ENCODE measurements around the gene CARHSP1. TPM values are rescaled to one million over a fixed set of nuclear protein-coding genes. Genes with fewer than 3 reads are reported as not detected.

Gene CARHSP1
- polyA plus RNA-seq, 1 donor (not counting 4 experiments of a cell fraction or from before 2014, with no cell fraction given) = 61.9 TPM

GRCh38 chr16:8864480-8865110 lies 4.2 kb downstream of the CARHSP1 start:
- dilution Hi-C loops (cut with MboI; ENCODE audit: extremely low pct_ligation_motif_present, low sequenced_read_pairs) = no loop called here
- no peak overlapping the region for H3K4me3 ChIP-seq (ENCODE audit: control insufficient read depth in 2 of 3, extremely low read depth in 1 of 3, insufficient read depth in 2 of 3, low read depth in 1 of 3, low read length in 3 of 3)
- H4K20me1 ChIP-seq (ENCODE audit: control insufficient read depth, extremely low read depth, insufficient read depth, low read length) = peaks cover 29% of the 10 kb centered on the region
- peaks cover 80% of the 10 kb centered on the region for H3K79me2 ChIP-seq (ENCODE audit: control insufficient read depth, insufficient read depth, low read length)
- peak overlapping the region; percentile 36 for H3K27ac ChIP-seq (ENCODE audit: control insufficient read depth, insufficient read depth, low read length)
- TF ChIP-seq, protein P1, sequence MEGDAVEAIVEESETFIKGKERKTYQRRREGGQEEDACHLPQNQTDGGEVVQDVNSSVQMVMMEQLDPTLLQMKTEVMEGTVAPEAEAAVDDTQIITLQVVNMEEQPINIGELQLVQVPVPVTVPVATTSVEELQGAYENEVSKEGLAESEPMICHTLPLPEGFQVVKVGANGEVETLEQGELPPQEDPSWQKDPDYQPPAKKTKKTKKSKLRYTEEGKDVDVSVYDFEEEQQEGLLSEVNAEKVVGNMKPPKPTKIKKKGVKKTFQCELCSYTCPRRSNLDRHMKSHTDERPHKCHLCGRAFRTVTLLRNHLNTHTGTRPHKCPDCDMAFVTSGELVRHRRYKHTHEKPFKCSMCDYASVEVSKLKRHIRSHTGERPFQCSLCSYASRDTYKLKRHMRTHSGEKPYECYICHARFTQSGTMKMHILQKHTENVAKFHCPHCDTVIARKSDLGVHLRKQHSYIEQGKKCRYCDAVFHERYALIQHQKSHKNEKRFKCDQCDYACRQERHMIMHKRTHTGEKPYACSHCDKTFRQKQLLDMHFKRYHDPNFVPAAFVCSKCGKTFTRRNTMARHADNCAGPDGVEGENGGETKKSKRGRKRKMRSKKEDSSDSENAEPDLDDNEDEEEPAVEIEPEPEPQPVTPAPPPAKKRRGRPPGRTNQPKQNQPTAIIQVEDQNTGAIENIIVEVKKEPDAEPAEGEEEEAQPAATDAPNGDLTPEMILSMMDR (optimal IDR thresholded peaks at IDR 0.05 in 1 of 3, IDR thresholded peaks at IDR 0.05 in 1 of 3, conservative IDR thresholded peaks at IDR 0.05 in 1 of 3; ENCODE audit: extremely low read depth in 1 of 3, insufficient read depth in 2 of 3, low read length in 3 of 3) = no peak
- TF ChIP-seq EZH2 (IDR thresholded peaks at IDR 0.05; ENCODE audit: low read length) = no peak
- no peaks in the 10 kb centered on the region for H3K9me3 ChIP-seq (ENCODE audit: control insufficient read depth, low read depth, low read length)
- H3K4me2 ChIP-seq (ENCODE audit: control insufficient read depth, extremely low read depth, insufficient read depth, low read depth, low read length) = peak overlapping the region; percentile 66
- H3K27me3 ChIP-seq (ENCODE audit: control insufficient read depth, extremely low read depth, insufficient read depth, low read length) = no peaks in the 10 kb centered on the region
- FAIRE-seq (no peak), DNase-seq (ENCODE audit: low read depth, low spot score) (no peak)
- H3K9ac ChIP-seq (ENCODE audit: control insufficient read depth, extremely low read depth, insufficient read depth, low read length) = peak overlapping the region; percentile 4
- no peak overlapping the region for H2AFZ ChIP-seq (ENCODE audit: control insufficient read depth, low read length)
- peaks cover 3 to 7% of the 10 kb centered on the region in 2 experiments for H3K36me3 ChIP-seq (ENCODE audit: control insufficient read depth in 2 of 2, extremely low read depth in 1 of 2, insufficient read depth in 2 of 2, low read length in 2 of 2)
- peaks cover 9% of the 10 kb centered on the region for H3K9me1 ChIP-seq (ENCODE audit: control insufficient read depth, extremely low read depth, insufficient read depth, low read length)
- peaks cover 37% of the 10 kb centered on the region for H3K4me1 ChIP-seq (ENCODE audit: control insufficient read depth, extremely low read depth, insufficient read depth, low read length)

GRCh38 chr16:8863594-8864424 lies 5.0 kb downstream of the CARHSP1 start:
- dilution Hi-C loops (cut with MboI; ENCODE audit: extremely low pct_ligation_motif_present, low sequenced_read_pairs) = no loop called here

More at GRCh38 chr16:8863594-8864424, 5.0 kb downstream of the CARHSP1 start:
- peaks cover 87% of the 10 kb centered on the region for H3K79me2 ChIP-seq (ENCODE audit: control insufficient read depth, insufficient read depth, low read length)
- no peak overlapping the region for H3K4me3 ChIP-seq (ENCODE audit: control insufficient read depth in 2 of 3, extremely low read depth in 1 of 3, insufficient read depth in 2 of 3, low read depth in 1 of 3, low read length in 3 of 3)
- TF ChIP-seq, protein P1 (optimal IDR thresholded peaks at IDR 0.05 in 1 of 3, IDR thresholded peaks at IDR 0.05 in 1 of 3, conservative IDR thresholded peaks at IDR 0.05 in 1 of 3; ENCODE audit: extremely low read depth in 1 of 3, insufficient read depth in 2 of 3, low read length in 3 of 3) = no peak
- no peak for TF ChIP-seq EZH2 (IDR thresholded peaks at IDR 0.05; ENCODE audit: low read length)
- FAIRE-seq = peak; percentile 52
- H3K4me2 ChIP-seq (ENCODE audit: control insufficient read depth, extremely low read depth, insufficient read depth, low read depth, low read length) = peak overlapping the region; percentile 66
- H3K9me3 ChIP-seq (ENCODE audit: control insufficient read depth, low read depth, low read length) = no peaks in the 10 kb centered on the region
- no peak overlapping the region for H3K9ac ChIP-seq (ENCODE audit: control insufficient read depth, extremely low read depth, insufficient read depth, low read length)
- H2AFZ ChIP-seq (ENCODE audit: control insufficient read depth, low read length) = no peak overlapping the region
- peaks cover 9% of the 10 kb centered on the region for H3K9me1 ChIP-seq (ENCODE audit: control insufficient read depth, extremely low read depth, insufficient read depth, low read length)
- H3K27ac ChIP-seq (ENCODE audit: control insufficient read depth, insufficient read depth, low read length) = peak overlapping the region; percentile 12
- H3K36me3 ChIP-seq (ENCODE audit: control insufficient read depth in 2 of 2, extremely low read depth in 1 of 2, insufficient read depth in 2 of 2, low read length in 2 of 2) = peaks cover 6 to 7% of the 10 kb centered on the region in 2 experiments
- no peak for DNase-seq (ENCODE audit: low read depth, low spot score)
- peaks cover 35% of the 10 kb centered on the region for H3K4me1 ChIP-seq (ENCODE audit: control insufficient read depth, extremely low read depth, insufficient read depth, low read length)
- H4K20me1 ChIP-seq (ENCODE audit: control insufficient read depth, extremely low read depth, insufficient read depth, low read length) = peaks cover 29% of the 10 kb centered on the region
- H3K27me3 ChIP-seq (ENCODE audit: control insufficient read depth, extremely low read depth, insufficient read depth, low read length) = no peaks in the 10 kb centered on the region
